ENCODE data around the gene RUNX2. TPM values are rescaled to one million over a fixed set of nuclear protein-coding genes. Genes with fewer than 3 reads are reported as not detected.

RUNX2 gene
- total and polyA plus RNA-seq, 4 donors = 1.8 to 6.7 (median 3.2) TPM

GRCh38 chr6:45427726-45428125, 99.6 kb downstream of the RUNX2 start:
- ATAC-seq (ENCODE audit: insufficient read depth, low FRiP score) (no peak), DNase-seq (no peak)
- no peak overlapping the region for H3K27ac ChIP-seq (ENCODE audit: low read depth in 1 of 2, low read length in 1 of 2)

GRCh38 chr6:45428727-45429126, 100.6 kb downstream of the RUNX2 start:
- Histone ChIP-seq H3K9ac (ENCODE audit: insufficient read depth in 1 of 2, low read length in 2 of 2) (no peak overlapping the region), H3K36me3 (ENCODE audit: control insufficient read depth in 4 of 4, insufficient read depth in 4 of 4, low read length in 4 of 4) (no peaks in the 10 kb centered on the region), H3K4me3 (no peak overlapping the region), H3K27me3 (ENCODE audit: control insufficient read depth in 3 of 3, insufficient read depth in 3 of 3, low read length in 2 of 3) (peaks cover 0 to 40% (median 3%) of the 10 kb centered on the region in 3 donors), H3K4me1 (ENCODE audit: control insufficient read depth in 5 of 5, insufficient read depth in 5 of 5, low read length in 5 of 5) (peaks cover 0 to 14% (median 0%) of the 10 kb centered on the region in 5 donors), H3K9me3 (ENCODE audit: control insufficient read depth in 4 of 4, insufficient read depth in 3 of 4, low read length in 3 of 4) (no peaks in the 10 kb centered on the region), H3K27ac (ENCODE audit: low read depth in 1 of 2, low read length in 1 of 2) (no peak overlapping the region)
- ATAC-seq (ENCODE audit: insufficient read depth, low FRiP score) (no peak), DNase-seq (no peak)
- WGBS, 2 donors = 77 to 79% methylated on average over 2 of the region's 2 CpGs
- no peak for TF ChIP-seq CTCF (IDR thresholded peaks at IDR 0.05; ENCODE audit: control extremely low read depth, extremely low read depth)

More at GRCh38 chr6:45427726-45428125, 99.6 kb downstream of the RUNX2 start:
- Histone ChIP-seq H3K4me1 (ENCODE audit: control insufficient read depth in 5 of 5, insufficient read depth in 5 of 5, low read length in 5 of 5) (peaks cover 0 to 14% (median 0%) of the 10 kb centered on the region in 5 donors), H3K36me3 (ENCODE audit: control insufficient read depth in 4 of 4, insufficient read depth in 4 of 4, low read length in 4 of 4) (no peaks in the 10 kb centered on the region), H3K27me3 (ENCODE audit: control insufficient read depth in 3 of 3, insufficient read depth in 3 of 3, low read length in 2 of 3) (peaks cover 0 to 46% (median 3%) of the 10 kb centered on the region in 3 donors), H3K9ac (ENCODE audit: insufficient read depth in 1 of 2, low read length in 2 of 2) (no peak overlapping the region), H3K9me3 (ENCODE audit: control insufficient read depth in 4 of 4, insufficient read depth in 3 of 4, low read length in 3 of 4) (no peaks in the 10 kb centered on the region), H3K4me3 (no peak overlapping the region)
- 40 to 64% methylated on average over 2 of the region's 2 CpGs for WGBS, 2 donors
- no peak for TF ChIP-seq CTCF (IDR thresholded peaks at IDR 0.05; ENCODE audit: control extremely low read depth, extremely low read depth)

GRCh38 chr6:45430590-45431202, 102.6 kb downstream of the RUNX2 start:
- TF ChIP-seq CTCF (IDR thresholded peaks at IDR 0.05; ENCODE audit: control extremely low read depth, extremely low read depth) = no peak
- Histone ChIP-seq H3K36me3 (ENCODE audit: control insufficient read depth in 4 of 4, insufficient read depth in 4 of 4, low read length in 4 of 4) (no peaks in the 10 kb centered on the region), H3K9me3 (ENCODE audit: control insufficient read depth in 4 of 4, insufficient read depth in 3 of 4, low read length in 3 of 4) (no peaks in the 10 kb centered on the region), H3K4me1 (ENCODE audit: control insufficient read depth in 5 of 5, insufficient read depth in 5 of 5, low read length in 5 of 5) (peaks cover 0 to 25% (median 0%) of the 10 kb centered on the region in 5 donors), H3K9ac (ENCODE audit: insufficient read depth in 1 of 2, low read length in 2 of 2) (no peak overlapping the region), H3K27me3 (ENCODE audit: control insufficient read depth in 3 of 3, insufficient read depth in 3 of 3, low read length in 2 of 3) (peaks cover 0 to 20% (median 0%) of the 10 kb centered on the region in 3 donors), H3K4me3 (no peak overlapping the region), H3K27ac (ENCODE audit: low read depth in 1 of 2, low read length in 1 of 2) (no peak overlapping the region)
- DNase-seq (no peak), ATAC-seq (ENCODE audit: insufficient read depth, low FRiP score) (no peak)
- 68 to 72% methylated on average over 2 of the region's 2 CpGs for WGBS, 2 donors

All from lung (tissue), 12 donors.